ENCODE results near the gene TRMO. TPM values are rescaled to one million over a fixed set of nuclear protein-coding genes. Genes with fewer than 3 reads are reported as not detected.
A peak's percentile ranks its signal among the peaks of the same experiment; 100 is the strongest.

TRMO gene
- total RNA-seq, 1 donor from 2014 or later: 27.7 TPM

- H3K27me3 ChIP-seq: no peaks in the 10 kb centered on the region
- no peak overlapping the region for H3K4me3 ChIP-seq
- H3K36me3 ChIP-seq: peaks cover 0 to 58% of the 10 kb centered on the region in 2 donors
- intact Hi-C loops (cut with DNase I): no loop called here
- peaks cover 26% of the 10 kb centered on the region for H3K4me1 ChIP-seq
- DNase-seq (ENCODE audit: extremely low spot score in 2 of 2): no peak
- no peak overlapping the region for H3K27ac ChIP-seq
- TF ChIP-seq CTCF (IDR thresholded peaks at IDR 0.05) (no peak), POLR2AphosphoS5 (IDR thresholded peaks at IDR 0.05; ENCODE audit: insufficient read depth in 1 of 2, low read depth in 1 of 2) (no peak), POLR2A (IDR thresholded peaks at IDR 0.05) (no peak)
- H3K9me3 ChIP-seq: no peaks in the 10 kb centered on the region
Observed at GRCh38 chr9:97908705-97909104, 13.6 kb downstream of the TRMO start.

- Histone ChIP-seq H3K4me3 (no peak overlapping the region), H3K9me3 (no peaks in the 10 kb centered on the region), H3K27me3 (no peaks in the 10 kb centered on the region), H3K4me1 (peaks cover 26% of the 10 kb centered on the region), H3K36me3 (peaks cover 0 to 48% of the 10 kb centered on the region in 2 donors), H3K27ac (no peak overlapping the region)
- intact Hi-C loops (cut with DNase I): no loop called here
- TF ChIP-seq POLR2A (IDR thresholded peaks at IDR 0.05) (no peak), CTCF (IDR thresholded peaks at IDR 0.05) (no peak), POLR2AphosphoS5 (IDR thresholded peaks at IDR 0.05; ENCODE audit: insufficient read depth in 1 of 2, low read depth in 1 of 2) (no peak)
- DNase-seq (ENCODE audit: extremely low spot score in 2 of 2): no peak
Observed at GRCh38 chr9:97907632-97908031, 14.7 kb downstream of the TRMO start.

GRCh38 chr9:97907046-97907445 is 15.3 kb downstream of the TRMO start:
- H3K36me3 ChIP-seq: peaks cover 0 to 42% of the 10 kb centered on the region in 2 donors
- peaks cover 26% of the 10 kb centered on the region for H3K4me1 ChIP-seq
- no peak for DNase-seq (ENCODE audit: extremely low spot score in 2 of 2)

GRCh38 chr9:97906236-97906831 is 16.0 kb downstream of the TRMO start:
- TF ChIP-seq POLR2A (IDR thresholded peaks at IDR 0.05): no peak
- no peak for TF ChIP-seq POLR2AphosphoS5 (IDR thresholded peaks at IDR 0.05; ENCODE audit: insufficient read depth in 1 of 2, low read depth in 1 of 2)
- TF ChIP-seq CTCF (IDR thresholded peaks at IDR 0.05): no peak
- H3K27me3 ChIP-seq: no peaks in the 10 kb centered on the region
- H3K36me3 ChIP-seq: peaks cover 0 to 36% of the 10 kb centered on the region in 2 donors
- intact Hi-C loops (cut with DNase I): no loop called here
- H3K9me3 ChIP-seq: no peaks in the 10 kb centered on the region
- DNase-seq (ENCODE audit: extremely low spot score in 2 of 2): no peak
- no peak overlapping the region for H3K4me3 ChIP-seq
- peaks cover 26% of the 10 kb centered on the region for H3K4me1 ChIP-seq
- peak overlapping the region; percentile 3 for H3K27ac ChIP-seq

More at GRCh38 chr9:97907046-97907445, 15.3 kb downstream of the TRMO start:
- TF ChIP-seq POLR2A (IDR thresholded peaks at IDR 0.05) (no peak), POLR2AphosphoS5 (IDR thresholded peaks at IDR 0.05; ENCODE audit: insufficient read depth in 1 of 2, low read depth in 1 of 2) (no peak), CTCF (IDR thresholded peaks at IDR 0.05) (no peak)
- H3K27me3 ChIP-seq: no peaks in the 10 kb centered on the region
- H3K4me3 ChIP-seq: no peak overlapping the region
- H3K27ac ChIP-seq: no peak overlapping the region
- H3K9me3 ChIP-seq: no peaks in the 10 kb centered on the region
- intact Hi-C loops (cut with DNase I): no loop called here

GRCh38 chr9:97905228-97905627 is 17.1 kb downstream of the TRMO start:
- Histone ChIP-seq H3K27ac (no peak overlapping the region), H3K36me3 (peaks cover 0 to 25% of the 10 kb centered on the region in 2 donors)

More at GRCh38 chr9:97905228-97905627, 17.1 kb downstream of the TRMO start:
- Histone ChIP-seq H3K9me3 (no peaks in the 10 kb centered on the region), H3K4me3 (no peak overlapping the region), H3K4me1 (peaks cover 34% of the 10 kb centered on the region), H3K27me3 (no peaks in the 10 kb centered on the region)
- TF ChIP-seq POLR2AphosphoS5 (IDR thresholded peaks at IDR 0.05; ENCODE audit: insufficient read depth in 1 of 2, low read depth in 1 of 2): no peak
- no peak for TF ChIP-seq CTCF (IDR thresholded peaks at IDR 0.05)
- no peak for TF ChIP-seq POLR2A (IDR thresholded peaks at IDR 0.05)
- no peak for DNase-seq (ENCODE audit: extremely low spot score in 2 of 2)
- intact Hi-C loops (cut with DNase I): no loop called here

Measured in vagina (tissue), 2 donors.